IPS DF 6.9 (cell line): ENCODE measurements around the gene TEX19.
"Not testable (repeated sequence)": the region's sequence is repeated elsewhere in the genome, so short reads cannot be mapped to it uniquely, and the experiment has no call there.

Source experiments
- DNase-seq: peaks from one replicate; pipeline ENCODE4 v3.0.0-alpha.2; 2013; ENCODE audit warnings: low read depth, low spot score
- H3K27ac ChIP-seq: one replicate; pipeline ENCODE4 v1.5.1; 2013; ENCODE audit warnings: low read length, control low read depth
- H3K27me3 ChIP-seq: 2 replicates; pipeline ENCODE4 v1.6.1; 2013; ENCODE audit warnings: mild to moderate bottlenecking, low read length; ENCODE audit not compliant: control insufficient read depth, insufficient read depth
- H3K36me3 ChIP-seq: 2 replicates; pipeline ENCODE4 v1.6.1; 2013; ENCODE audit warnings: low read length; ENCODE audit not compliant: control insufficient read depth, insufficient read depth
- H3K4me1 ChIP-seq: 2 replicates; pipeline ENCODE4 v1.6.1; 2013; ENCODE audit warnings: low read length; ENCODE audit not compliant: control insufficient read depth, insufficient read depth
- H3K4me3 ChIP-seq: 2 replicates; pipeline ENCODE4 v1.5.1; 2013; ENCODE audit warnings: mild to moderate bottlenecking, low read length
- H3K9me3 ChIP-seq: 2 replicates; pipeline ENCODE4 v1.6.1; 2013; ENCODE audit warnings: low read length, inconsistent platforms; ENCODE audit not compliant: control insufficient read depth, insufficient read depth
- WGBS: extraction: QIAGEN DNeasy Blood & Tissue Kit; methylation state at CpG from one replicate; pipeline ENCODE4 v1.1.7; 2013; ENCODE audit warnings: mixed read lengths, missing lambda C conversion rate; ENCODE audit not compliant: insufficient read length, insufficient coverage; 5-methylcytosine and 5-hydroxymethylcytosine counted together

The TEX19 gene

GRCh38 chr17:82381703-82382009 is 22.6 kb downstream of the TEX19 start:
- not testable (repeated sequence) for H3K9me3 ChIP-seq, H3K36me3 ChIP-seq, H3K27ac ChIP-seq, H3K4me3 ChIP-seq, DNase-seq, H3K4me1 ChIP-seq, H3K27me3 ChIP-seq
- no CpG with 5 or more reads among the region's 10 CpGs for WGBS

- H3K36me3 ChIP-seq, H3K9me3 ChIP-seq: not testable (repeated sequence)
These were observed 23.3 kb downstream of the TEX19 start for GRCh38 chr17:82382220-82382932.

GRCh38 chr17:82382933-82383255 is 23.8 kb downstream of the TEX19 start:
- Histone ChIP-seq H3K36me3 (no peaks in the 10 kb centered on the region), H3K27ac (no peak overlapping the region), H3K9me3 (no peaks in the 10 kb centered on the region), H3K27me3 (no peaks in the 10 kb centered on the region), H3K4me3 (no peak overlapping the region), H3K4me1 (peaks cover 6% of the 10 kb centered on the region)
- no CpG with 5 or more reads among the region's 11 CpGs for WGBS
- DNase-seq = no peak

More at GRCh38 chr17:82382220-82382932, 23.3 kb downstream of the TEX19 start:
- not testable (repeated sequence) for H3K27ac ChIP-seq, H3K27me3 ChIP-seq, H3K4me1 ChIP-seq, H3K4me3 ChIP-seq, DNase-seq
- no CpG with 5 or more reads among the region's 21 CpGs for WGBS

GRCh38 chr17:82383411-82383810 is 24.4 kb downstream of the TEX19 start:
- Histone ChIP-seq H3K9me3 (no peaks in the 10 kb centered on the region), H3K4me1 (peaks cover 6% of the 10 kb centered on the region), H3K4me3 (no peak overlapping the region), H3K36me3 (no peaks in the 10 kb centered on the region), H3K27me3 (no peaks in the 10 kb centered on the region), H3K27ac (no peak overlapping the region)
- WGBS = no CpG with 5 or more reads among the region's 18 CpGs
- DNase-seq = no peak

GRCh38 chr17:82384051-82384729 is 25.1 kb downstream of the TEX19 start:
- Histone ChIP-seq H3K36me3 (no peaks in the 10 kb centered on the region), H3K4me1 (peaks cover 6% of the 10 kb centered on the region), H3K27me3 (no peaks in the 10 kb centered on the region), H3K27ac (no peak overlapping the region), H3K9me3 (no peaks in the 10 kb centered on the region), H3K4me3 (no peak overlapping the region)
- WGBS = no CpG with 5 or more reads among the region's 22 CpGs
- no peak for DNase-seq

- WGBS = no CpG with 5 or more reads among the region's 26 CpGs
- Histone ChIP-seq H3K9me3 (no peaks in the 10 kb centered on the region), H3K27me3 (no peaks in the 10 kb centered on the region), H3K4me1 (peaks cover 6% of the 10 kb centered on the region), H3K4me3 (no peak overlapping the region), H3K36me3 (no peaks in the 10 kb centered on the region), H3K27ac (no peak overlapping the region)
- no peak for DNase-seq
These were observed 25.9 kb downstream of the TEX19 start for GRCh38 chr17:82384730-82385481.

- H3K4me1 ChIP-seq = peaks cover 6% of the 10 kb centered on the region
- H3K4me3 ChIP-seq = no peak overlapping the region
- DNase-seq = no peak
- no peak overlapping the region for H3K27ac ChIP-seq
- no CpG with 5 or more reads among the region's 26 CpGs for WGBS
- no peaks in the 10 kb centered on the region for H3K27me3 ChIP-seq
- H3K9me3 ChIP-seq = no peaks in the 10 kb centered on the region
- no peaks in the 10 kb centered on the region for H3K36me3 ChIP-seq
These were observed 26.7 kb downstream of the TEX19 start for GRCh38 chr17:82385559-82386254.

GRCh38 chr17:82386255-82386831 is 27.3 kb downstream of the TEX19 start:
- no peak for DNase-seq
- Histone ChIP-seq H3K4me1 (peaks cover 6% of the 10 kb centered on the region), H3K27me3 (no peaks in the 10 kb centered on the region), H3K27ac (no peak overlapping the region), H3K36me3 (no peaks in the 10 kb centered on the region), H3K4me3 (no peak overlapping the region), H3K9me3 (no peaks in the 10 kb centered on the region)
- WGBS = no CpG with 5 or more reads among the region's 17 CpGs

- H3K36me3 ChIP-seq = no peaks in the 10 kb centered on the region
- peaks cover 6% of the 10 kb centered on the region for H3K4me1 ChIP-seq
- WGBS = no CpG with 5 or more reads among the region's 38 CpGs
- no peaks in the 10 kb centered on the region for H3K9me3 ChIP-seq
- H3K27ac ChIP-seq = no peak overlapping the region
- H3K27me3 ChIP-seq = no peaks in the 10 kb centered on the region
- DNase-seq = no peak
- no peak overlapping the region for H3K4me3 ChIP-seq
These were observed 28.0 kb downstream of the TEX19 start for GRCh38 chr17:82386881-82387704.
